Upper lobe of left lung (tissue), 6 donors: Measurements from ENCODE around the gene ACER2. TPM values are rescaled to one million over a fixed set of nuclear protein-coding genes. Genes with fewer than 3 reads are reported as not detected.
A peak's percentile ranks its signal among the peaks of the same experiment; 100 is the strongest.

Experiments used
- ATAC-seq, 2 donors: fragments of 200-7000 bp; cut with Tn5 transposase; one replicate each; pipeline ENCODE4 v1.9.1; 2022; ENCODE audit warnings: mild to moderate bottlenecking in 2 of 2, moderate library complexity in 2 of 2; ENCODE audit not compliant: low FRiP score in 2 of 2
- DNase-seq, 2 donors: peaks; one replicate each; pipeline ENCODE4 v3.0.0-alpha.2; 2019 to 2020
- H3K27ac ChIP-seq, 4 donors: fragments of 200-600 bp; sonication (generic); one replicate each; pipeline ENCODE4 v1.5.1; 2016 to 2019
- H3K27me3 ChIP-seq, 4 donors: fragments of 200-600 bp; sonication (generic); one replicate each; pipeline ENCODE4 v1.5.1; 2017 to 2019
- H3K36me3 ChIP-seq, 4 donors: fragments of 200-600 bp; sonication (generic); one replicate each; pipeline ENCODE4 v1.5.1; 2016 to 2019
- H3K4me1 ChIP-seq, 4 donors: fragments of 200-600 bp; sonication (generic); one replicate each; pipeline ENCODE4 v1.5.1; 2018 to 2019
- H3K4me3 ChIP-seq, 4 donors: fragments of 200-600 bp; sonication (generic); one replicate each; pipeline ENCODE4 v1.5.1; 2017 to 2019; ENCODE audit warnings: mild to moderate bottlenecking in 2 of 4, moderate library complexity in 1 of 4
- H3K9me3 ChIP-seq, 4 donors: fragments of 200-600 bp; sonication (generic); one replicate each; pipeline ENCODE4 v1.5.1; 2018 to 2019
- EP300 ChIP-seq, 4 donors: sonication (generic); formaldehyde crosslinking; IDR thresholded peaks; one replicate each; pipeline ENCODE4 v1.5.1; 2017; ENCODE audit warnings: antibody characterized with exemption in 4 of 4, control low read depth in 2 of 4
- POLR2A ChIP-seq, 4 donors: fragments of 450-650 bp; IDR thresholded peaks; one replicate each; pipeline ENCODE4 v1.5.1; 2016 to 2017; ENCODE audit warnings: antibody characterized with exemption in 4 of 4, mild to moderate bottlenecking in 2 of 4
- POLR2AphosphoS5 ChIP-seq, 2 donors: sonication (generic); formaldehyde crosslinking; IDR thresholded peaks; one replicate each; pipeline ENCODE4 v1.5.1; 2017; ENCODE audit warnings: antibody characterized with exemption in 2 of 2
- WGBS, 2 donors: methylation state at CpG; one replicate each; pipeline ENCODE4 v1.1.5; 2017 to 2018; 5-methylcytosine and 5-hydroxymethylcytosine counted together
- total RNA-seq, 6 donors: library from RNA; depleted of rRNA in 4 of 6; stranded (reverse); fragments of >200 nt in 4 of 6; gene quantifications; one replicate each; pipeline versions ENCODE4 v1.1.0 to v1.2.1, GENCODE V29; 2016 to 2021
- TF ChIP-seq, protein P1 (sequence below), 6 experiments: fragments of 450-650 bp in 4 of 6; fragments of 200-600 bp in 2 of 6; sonication (generic) in 2 of 6; IDR thresholded peaks; one replicate each; pipeline ENCODE4 v1.5.1; 2016 to 2019; ENCODE audit warnings: antibody characterized with exemption in 6 of 6
- donor health status: DM: no; HTN: no; CAD: no; lungs with moderate emphysema.
- donor health status: DM: no; HTN: yes; CAD: no; lungs with severe emphysema.

The ACER2 gene
- total RNA-seq, 6 donors from 2014 or later: 3.2 to 9.4 (median 4.5) TPM

DNA sequence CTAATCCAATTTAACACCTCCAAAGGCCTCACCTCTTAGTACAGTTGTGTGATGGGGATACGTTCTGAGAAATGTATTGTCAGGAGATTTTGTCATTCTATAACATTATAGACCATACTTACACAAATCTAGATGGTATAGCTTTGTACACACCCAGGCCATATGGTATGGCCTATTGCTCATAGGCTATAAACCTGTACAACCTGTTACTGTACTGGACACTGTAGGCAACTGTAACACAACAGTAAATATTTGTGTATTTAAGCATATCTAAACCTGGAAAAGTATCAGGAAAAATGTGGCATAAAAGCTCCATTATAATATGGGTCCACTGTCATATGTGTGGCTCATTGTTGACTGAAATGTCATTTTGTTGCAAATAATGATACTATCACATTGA is 12.1 kb downstream of the ACER2 start:
- no peak overlapping the region for H3K4me3 ChIP-seq
- ATAC-seq (no peak), DNase-seq (no peak)
- H3K36me3 ChIP-seq: peaks cover 0 to 4% (median 0%) of the 10 kb centered on the region in 4 donors
- TF ChIP-seq EP300 (IDR thresholded peaks at IDR 0.05) (no peak), POLR2AphosphoS5 (IDR thresholded peaks at IDR 0.05) (no peak), POLR2A (IDR thresholded peaks at IDR 0.05) (no peak)
- TF ChIP-seq, protein P1, sequence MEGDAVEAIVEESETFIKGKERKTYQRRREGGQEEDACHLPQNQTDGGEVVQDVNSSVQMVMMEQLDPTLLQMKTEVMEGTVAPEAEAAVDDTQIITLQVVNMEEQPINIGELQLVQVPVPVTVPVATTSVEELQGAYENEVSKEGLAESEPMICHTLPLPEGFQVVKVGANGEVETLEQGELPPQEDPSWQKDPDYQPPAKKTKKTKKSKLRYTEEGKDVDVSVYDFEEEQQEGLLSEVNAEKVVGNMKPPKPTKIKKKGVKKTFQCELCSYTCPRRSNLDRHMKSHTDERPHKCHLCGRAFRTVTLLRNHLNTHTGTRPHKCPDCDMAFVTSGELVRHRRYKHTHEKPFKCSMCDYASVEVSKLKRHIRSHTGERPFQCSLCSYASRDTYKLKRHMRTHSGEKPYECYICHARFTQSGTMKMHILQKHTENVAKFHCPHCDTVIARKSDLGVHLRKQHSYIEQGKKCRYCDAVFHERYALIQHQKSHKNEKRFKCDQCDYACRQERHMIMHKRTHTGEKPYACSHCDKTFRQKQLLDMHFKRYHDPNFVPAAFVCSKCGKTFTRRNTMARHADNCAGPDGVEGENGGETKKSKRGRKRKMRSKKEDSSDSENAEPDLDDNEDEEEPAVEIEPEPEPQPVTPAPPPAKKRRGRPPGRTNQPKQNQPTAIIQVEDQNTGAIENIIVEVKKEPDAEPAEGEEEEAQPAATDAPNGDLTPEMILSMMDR (IDR thresholded peaks at IDR 0.05): no peak
- H3K27ac ChIP-seq: no peak overlapping the region
- H3K9me3 ChIP-seq: no peaks in the 10 kb centered on the region
- H3K27me3 ChIP-seq: no peaks in the 10 kb centered on the region
- no peaks in the 10 kb centered on the region for H3K4me1 ChIP-seq
- 92 to 96% methylated on average over 1 of the region's 1 CpG for WGBS, 2 donors

DNA sequence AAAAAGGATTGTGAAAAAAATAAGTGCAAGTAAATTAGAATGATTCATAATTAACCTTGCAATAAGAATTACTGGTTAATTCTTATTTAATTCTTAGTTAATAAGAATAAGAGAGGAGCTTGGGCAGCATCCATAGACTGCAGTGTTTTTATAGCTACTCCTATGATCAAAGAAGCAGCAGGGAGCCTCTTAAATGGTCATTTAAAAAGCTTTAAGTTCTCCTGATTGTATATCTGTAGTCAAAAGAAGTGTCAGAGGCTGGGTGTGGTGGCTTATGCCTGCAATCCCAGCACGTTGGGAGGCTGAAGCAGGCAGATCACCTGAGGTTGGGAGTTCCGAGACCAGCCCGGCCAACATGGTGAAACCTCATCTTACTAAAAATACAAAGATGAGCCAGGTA is 14.4 kb downstream of the ACER2 start:
- 82 to 97% methylated on average over 3 of the region's 3 CpGs for WGBS, 2 donors
- H3K4me3 ChIP-seq: no peak overlapping the region
- H3K36me3 ChIP-seq: peaks cover 0 to 4% (median 0%) of the 10 kb centered on the region in 4 donors
- H3K9me3 ChIP-seq: no peaks in the 10 kb centered on the region
- no peaks in the 10 kb centered on the region for H3K4me1 ChIP-seq
- H3K27ac ChIP-seq: no peak overlapping the region
- DNase-seq: no peak
- TF ChIP-seq POLR2AphosphoS5 (IDR thresholded peaks at IDR 0.05) (no peak), EP300 (IDR thresholded peaks at IDR 0.05) (no peak), POLR2A (IDR thresholded peaks at IDR 0.05) (no peak)
- TF ChIP-seq, protein P1 (IDR thresholded peaks at IDR 0.05): no peak
- H3K27me3 ChIP-seq: no peaks in the 10 kb centered on the region
- ATAC-seq: no peak

DNA sequence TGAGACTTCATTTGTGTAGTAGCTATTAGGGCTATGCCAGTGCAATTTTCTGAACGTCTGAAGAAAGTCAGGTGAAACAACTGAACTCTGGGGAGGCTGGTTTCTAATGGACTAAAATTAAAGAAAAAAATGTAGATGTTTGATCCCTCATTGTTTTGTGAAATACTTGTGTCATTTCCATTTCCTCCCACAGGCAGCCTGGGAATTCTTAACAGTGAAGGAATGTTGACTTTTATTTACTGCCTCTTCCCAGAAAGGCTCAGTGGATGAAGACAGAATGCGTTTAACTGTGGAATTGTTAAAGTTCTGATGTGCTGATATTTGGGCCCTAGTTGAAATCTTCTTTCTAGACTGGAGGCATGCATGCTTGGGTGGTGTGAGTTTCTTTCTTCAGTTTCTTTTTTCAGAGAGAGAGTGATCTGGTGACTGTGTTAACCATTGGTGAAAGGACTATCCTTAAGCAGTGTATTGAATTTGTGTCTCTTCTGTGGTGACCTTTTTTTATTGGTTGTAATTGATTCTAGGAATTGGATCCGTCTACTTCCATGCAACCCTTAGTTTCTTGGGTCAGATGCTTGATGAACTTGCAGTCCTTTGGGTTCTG is 15.5 kb downstream of the ACER2 start:
- Histone ChIP-seq H3K27me3 (no peaks in the 10 kb centered on the region), H3K4me1 (no peaks in the 10 kb centered on the region), H3K36me3 (peaks cover 0 to 7% (median 0%) of the 10 kb centered on the region in 4 donors), H3K27ac (no peak overlapping the region), H3K9me3 (no peaks in the 10 kb centered on the region), H3K4me3 (no peak overlapping the region)
- ATAC-seq: no peak
- no peak for DNase-seq
- 59% methylated on average over 3 of the region's 3 CpGs for WGBS, 2 donors
- TF ChIP-seq POLR2AphosphoS5 (IDR thresholded peaks at IDR 0.05) (no peak), EP300 (IDR thresholded peaks at IDR 0.05) (no peak), POLR2A (IDR thresholded peaks at IDR 0.05) (no peak)
- TF ChIP-seq, protein P1 (IDR thresholded peaks at IDR 0.05): no peak

DNA sequence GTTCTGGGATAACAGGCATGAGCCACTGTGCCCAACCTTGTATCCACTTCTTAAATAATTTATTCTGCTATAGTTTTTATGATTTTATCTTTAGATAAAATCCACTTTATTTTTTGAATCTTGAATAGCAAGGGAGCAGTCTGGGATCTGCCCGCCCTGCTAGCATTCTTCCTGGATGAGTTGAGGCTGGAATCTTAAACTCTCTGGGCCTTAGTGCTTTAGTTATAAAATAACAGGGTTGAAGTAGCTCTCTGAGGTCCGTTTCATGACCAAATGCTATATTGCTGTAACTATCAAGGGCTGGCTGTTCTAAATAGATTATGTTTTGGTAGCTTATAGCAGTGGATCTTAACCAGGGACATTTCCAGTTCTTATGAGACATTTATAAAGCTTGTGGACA is 20.8 kb downstream of the ACER2 start:
- ATAC-seq: no peak
- Histone ChIP-seq H3K27ac (no peak overlapping the region), H3K36me3 (peaks cover 0 to 7% (median 0%) of the 10 kb centered on the region in 4 donors), H3K9me3 (no peaks in the 10 kb centered on the region), H3K4me1 (peaks cover 0 to 11% (median 3%) of the 10 kb centered on the region in 4 donors), H3K4me3 (no peak overlapping the region), H3K27me3 (no peaks in the 10 kb centered on the region)
- no peak for DNase-seq
- WGBS, 2 donors: 83 to 86% methylated on average over 2 of the region's 2 CpGs
- TF ChIP-seq POLR2A (IDR thresholded peaks at IDR 0.05) (no peak), EP300 (IDR thresholded peaks at IDR 0.05) (no peak), POLR2AphosphoS5 (IDR thresholded peaks at IDR 0.05) (no peak)
- TF ChIP-seq, protein P1 (IDR thresholded peaks at IDR 0.05): no peak

DNA sequence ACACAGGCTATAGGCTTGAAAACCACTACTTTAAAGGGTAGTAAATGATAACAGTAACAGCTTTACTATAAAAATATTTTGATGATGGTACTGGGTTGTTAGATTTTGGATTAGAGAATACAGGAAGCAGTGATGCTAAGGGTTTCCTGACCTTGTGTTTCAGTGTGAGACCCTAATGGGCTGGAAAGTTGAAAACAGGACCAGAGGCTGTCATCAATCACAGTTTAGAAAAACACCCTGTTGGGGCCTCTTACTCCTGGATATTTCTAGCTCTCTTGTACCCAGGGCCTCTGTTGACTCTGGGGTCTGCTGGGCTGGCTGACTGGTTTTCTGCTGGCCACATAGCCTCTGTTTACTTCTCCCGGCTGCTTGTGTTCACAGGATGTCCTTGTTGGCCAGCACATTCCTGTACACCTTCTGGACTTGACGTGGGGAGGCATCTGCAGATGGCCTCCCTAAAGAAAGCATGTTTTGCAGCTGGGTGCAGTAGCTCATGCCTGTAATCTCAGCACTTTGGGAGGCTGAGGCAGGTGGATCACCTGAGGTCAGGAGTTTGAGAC is 21.5 kb downstream of the ACER2 start:
- DNase-seq (no peak), ATAC-seq (no peak)
- Histone ChIP-seq H3K4me1 (peaks cover 0 to 11% (median 3%) of the 10 kb centered on the region in 4 donors), H3K9me3 (no peaks in the 10 kb centered on the region), H3K4me3 (no peak overlapping the region), H3K36me3 (peaks cover 0 to 13% (median 0%) of the 10 kb centered on the region in 4 donors), H3K27me3 (no peaks in the 10 kb centered on the region), H3K27ac (peak overlapping the region in 1 of 4 donors; percentile 13)
- no peak for TF ChIP-seq EP300 (IDR thresholded peaks at IDR 0.05)
- TF ChIP-seq, protein P1 (IDR thresholded peaks at IDR 0.05): no peak
- no peak for TF ChIP-seq POLR2A (IDR thresholded peaks at IDR 0.05)
- no peak for TF ChIP-seq POLR2AphosphoS5 (IDR thresholded peaks at IDR 0.05)
- 54 to 69% methylated on average over 2 of the region's 2 CpGs for WGBS, 2 donors
